Measurements from ENCODE around the gene HIVEP1. TPM values are rescaled to one million over a fixed set of nuclear protein-coding genes. Genes with fewer than 3 reads are reported as not detected.

HIVEP1 gene
- total RNA-seq, 1 donor: 20.3 TPM

DNA sequence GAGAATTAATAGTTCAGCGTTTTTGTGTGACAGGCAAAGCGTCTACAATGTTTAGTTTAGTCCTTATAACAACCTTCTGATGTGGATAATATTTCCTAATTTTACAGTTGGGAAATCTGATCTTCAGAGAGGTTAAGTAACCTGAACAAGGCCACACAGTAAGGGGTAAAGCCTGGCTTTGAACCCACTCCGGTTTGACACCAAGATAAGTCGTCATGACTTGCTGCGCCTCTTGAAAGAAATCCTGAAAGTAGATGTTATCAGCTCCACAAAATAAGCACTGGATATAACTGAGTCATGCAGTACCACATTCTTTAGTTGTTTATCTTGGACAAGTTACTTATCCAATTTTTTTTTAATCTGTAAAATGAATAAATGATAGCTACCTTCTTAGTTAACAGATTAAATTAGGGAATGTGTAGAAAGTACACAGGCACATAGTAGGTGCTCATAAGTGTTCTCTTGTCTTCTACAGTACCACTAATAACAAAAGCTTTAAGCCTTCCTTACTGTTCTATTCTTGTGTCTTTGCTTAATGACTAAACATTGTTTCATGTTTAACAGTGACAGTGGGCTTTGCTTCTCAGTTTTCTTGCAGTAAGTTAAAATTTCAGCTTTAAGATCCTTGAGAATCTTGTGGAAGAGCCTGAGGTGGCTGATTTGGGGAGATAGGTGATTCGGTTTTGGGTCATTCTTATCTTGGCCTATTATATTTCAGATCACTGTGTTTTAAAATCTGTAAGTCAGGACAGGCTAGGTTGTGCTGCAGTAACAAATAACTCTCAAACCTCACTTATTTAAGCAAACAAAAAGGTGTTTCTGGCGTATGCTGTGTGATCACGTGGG is 2.1 kb downstream of the HIVEP1 start:
- DNase-seq (ENCODE audit: low read depth): peak; percentile 73
- no peak for TF ChIP-seq CTCF (IDR thresholded peaks at IDR 0.05; ENCODE audit: insufficient read depth, low read depth, low read length)
- H3K4me3 ChIP-seq (ENCODE audit: low read depth, low read length): peak overlapping the region; percentile 86

DNA sequence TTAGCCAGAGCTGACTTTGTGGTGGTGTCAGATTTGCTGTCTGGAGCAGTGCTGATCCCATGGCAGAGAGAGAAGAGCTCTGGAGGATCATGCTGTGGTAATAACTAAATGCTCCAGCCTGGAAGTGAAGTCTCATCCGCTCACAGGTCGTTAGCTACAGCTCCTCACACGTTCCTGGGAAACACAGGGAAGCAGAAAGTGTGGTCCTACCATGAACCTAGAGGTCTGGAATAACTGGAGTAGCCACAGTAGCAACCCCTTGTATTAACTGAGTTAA is 2.7 kb downstream of the HIVEP1 start:
- DNase-seq (ENCODE audit: low read depth): no peak
- no peak overlapping the region for H3K4me3 ChIP-seq (ENCODE audit: low read depth, low read length)
- TF ChIP-seq CTCF (IDR thresholded peaks at IDR 0.05; ENCODE audit: insufficient read depth, low read depth, low read length): no peak

- no peak for DNase-seq (ENCODE audit: low read depth)
- no peak for TF ChIP-seq CTCF (IDR thresholded peaks at IDR 0.05; ENCODE audit: insufficient read depth, low read depth, low read length)
- H3K4me3 ChIP-seq (ENCODE audit: low read depth, low read length): no peak overlapping the region
These were observed 5.2 kb downstream of the HIVEP1 start for GRCh38 chr6:12017263-12017662.

- no peak for DNase-seq (ENCODE audit: low read depth)
- H3K4me3 ChIP-seq (ENCODE audit: low read depth, low read length): no peak overlapping the region
- no peak for TF ChIP-seq CTCF (IDR thresholded peaks at IDR 0.05; ENCODE audit: insufficient read depth, low read depth, low read length)
These were observed 5.8 kb downstream of the HIVEP1 start for GRCh38 chr6:12017876-12018401.

GRCh38 chr6:12020187-12020791 is 8.2 kb downstream of the HIVEP1 start:
- TF ChIP-seq CTCF (IDR thresholded peaks at IDR 0.05; ENCODE audit: insufficient read depth, low read depth, low read length): no peak
- DNase-seq (ENCODE audit: low read depth): no peak
- no peak overlapping the region for H3K4me3 ChIP-seq (ENCODE audit: low read depth, low read length)

- peak; percentile 70 for DNase-seq (ENCODE audit: low read depth)
- H3K4me3 ChIP-seq (ENCODE audit: low read depth, low read length): no peak overlapping the region
- TF ChIP-seq CTCF (IDR thresholded peaks at IDR 0.05; ENCODE audit: insufficient read depth, low read depth, low read length): no peak
These were observed 10.4 kb downstream of the HIVEP1 start for GRCh38 chr6:12022481-12022880.
